ENCODE data around the gene PPP1R10. TPM values are rescaled to one million over a fixed set of nuclear protein-coding genes. Genes with fewer than 3 reads are reported as not detected.
A peak's percentile ranks its signal among the peaks of the same experiment; 100 is the strongest.
"Not testable (repeated sequence)": the region's sequence is repeated elsewhere in the genome, so short reads cannot be mapped to it uniquely, and the experiment has no call there.

Gene PPP1R10
- total RNA-seq, 1 donor from 2014 or later: 20.4 TPM

DNA sequence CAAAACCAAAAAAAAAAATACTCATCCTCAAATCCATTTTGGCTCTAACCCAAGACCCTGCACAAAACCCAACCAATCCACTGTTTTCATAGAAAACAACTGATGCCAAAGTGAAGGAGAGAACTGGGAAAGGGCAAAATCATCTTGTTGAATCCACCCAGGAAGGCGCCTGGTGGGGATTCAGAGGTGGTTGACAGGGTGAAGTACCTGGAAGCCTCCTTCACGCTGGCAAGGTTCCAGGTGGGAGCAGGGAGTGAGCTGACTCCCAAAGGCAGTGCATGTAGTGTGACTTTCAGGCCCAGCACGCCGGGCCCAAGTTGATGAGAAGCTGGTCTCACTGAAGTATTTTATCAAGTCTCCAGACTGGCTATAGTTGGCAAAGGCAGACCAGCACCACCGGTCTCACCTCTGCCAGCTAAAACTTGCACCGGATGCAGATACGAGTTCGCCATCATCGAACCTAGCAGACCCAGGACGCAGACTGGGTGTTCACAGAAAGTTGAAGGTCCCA is 16.5 kb downstream of the PPP1R10 start:
- Histone ChIP-seq H3K36me3 (ENCODE audit: control insufficient read depth in 3 of 3, insufficient read depth in 3 of 3, low read length in 3 of 3) (peaks cover 48 to 50% (median 49%) of the 10 kb centered on the region in 3 donors), H3K27me3 (ENCODE audit: control insufficient read depth in 3 of 3, insufficient read depth in 3 of 3, low read length in 3 of 3) (no peaks in the 10 kb centered on the region)

DNA sequence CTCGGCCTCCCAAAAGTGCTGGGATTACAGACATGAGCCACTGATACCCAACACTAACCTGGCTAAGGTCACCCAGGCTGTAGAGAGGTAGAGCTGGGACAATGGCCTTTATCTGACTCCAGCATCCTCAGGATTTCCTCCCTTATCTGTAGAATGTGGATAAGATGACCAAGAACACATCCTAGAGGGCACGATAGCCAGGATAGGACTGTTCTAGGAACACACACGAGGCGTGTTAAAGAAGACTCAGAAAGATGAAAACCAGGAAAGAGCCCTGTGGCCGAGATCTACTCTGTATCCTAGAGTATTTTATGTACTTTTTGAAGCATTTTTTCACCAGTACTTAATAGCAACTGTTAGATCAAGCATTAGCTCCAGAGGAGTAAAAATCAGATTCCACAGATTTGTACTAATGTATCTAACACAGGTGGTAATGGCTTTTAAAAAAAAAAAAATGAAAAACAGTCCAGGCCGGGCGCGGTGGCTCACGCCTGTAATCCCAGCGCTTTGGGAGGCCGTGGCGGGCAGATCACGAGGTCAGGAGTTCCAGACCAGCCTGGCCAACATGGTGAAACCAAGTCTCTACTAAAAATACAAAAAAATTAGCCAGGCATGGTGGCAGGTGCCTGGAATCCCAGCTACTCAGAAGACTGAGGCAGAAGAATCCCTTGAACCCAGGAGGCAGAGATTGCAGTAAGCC is 17.3 kb downstream of the PPP1R10 start:
- Histone ChIP-seq H3K27ac (ENCODE audit: low read depth, low read length) (no peak overlapping the region), H3K4me3 (ENCODE audit: low read length in 3 of 3) (no peak overlapping the region), H3K36me3 (ENCODE audit: control insufficient read depth in 3 of 3, insufficient read depth in 3 of 3, low read length in 3 of 3) (peaks cover 41 to 44% (median 43%) of the 10 kb centered on the region in 3 donors)

More for the DNA sequence above, 16.5 kb downstream of the PPP1R10 start:
- H3K4me1 ChIP-seq (ENCODE audit: control insufficient read depth in 3 of 3, insufficient read depth in 3 of 3, low read length in 3 of 3): no peaks in the 10 kb centered on the region
- no peaks in the 10 kb centered on the region for H3K9me3 ChIP-seq (ENCODE audit: control insufficient read depth in 3 of 3, low read length in 3 of 3)
- H3K4me3 ChIP-seq (ENCODE audit: low read length in 3 of 3): no peak overlapping the region
- H3K27ac ChIP-seq (ENCODE audit: low read depth, low read length): no peak overlapping the region
- H3K9ac ChIP-seq (ENCODE audit: low read depth in 1 of 3, low read length in 3 of 3): no peak overlapping the region

DNA sequence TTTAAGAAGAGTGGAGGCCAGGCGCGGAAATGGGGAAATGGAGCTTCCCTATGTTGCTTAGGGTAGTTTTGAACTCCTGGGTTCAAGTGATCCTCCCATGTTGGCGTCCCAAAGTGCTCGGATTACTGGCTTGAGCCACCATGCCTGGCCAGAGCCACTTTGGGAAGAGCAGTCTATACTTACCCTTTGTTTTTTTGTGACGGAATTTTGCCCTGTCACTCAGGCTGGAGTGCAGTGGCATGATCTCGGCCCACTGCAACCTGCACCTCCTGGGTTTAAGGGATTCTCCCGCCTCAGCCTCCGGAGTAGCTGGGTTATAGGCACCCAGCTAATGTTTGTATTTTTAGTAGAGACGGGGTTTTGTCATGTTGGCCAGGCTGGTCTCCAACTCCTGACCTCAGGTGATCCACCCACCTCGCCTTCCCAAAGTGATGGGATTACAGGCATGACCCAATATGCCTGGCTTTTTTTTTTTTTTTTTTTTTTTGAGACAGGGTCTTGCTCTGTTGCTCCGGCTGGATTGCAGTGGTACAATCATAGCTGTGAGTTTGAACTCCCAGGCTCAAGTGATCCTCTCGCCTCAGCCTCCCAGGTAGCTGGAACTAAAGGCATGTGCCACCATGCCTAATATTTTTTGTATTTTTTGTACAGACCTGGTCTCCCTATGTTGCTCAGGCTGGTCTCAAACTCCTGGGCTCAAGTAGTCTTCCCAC is 18.0 kb downstream of the PPP1R10 start:
- H3K4me3 ChIP-seq (ENCODE audit: low read length in 3 of 3): no peak overlapping the region
- H3K27ac ChIP-seq (ENCODE audit: low read depth, low read length): no peak overlapping the region
- H3K9me3 ChIP-seq (ENCODE audit: control insufficient read depth in 3 of 3, low read length in 3 of 3): no peaks in the 10 kb centered on the region
- H3K4me1 ChIP-seq (ENCODE audit: control insufficient read depth in 3 of 3, insufficient read depth in 3 of 3, low read length in 3 of 3): no peaks in the 10 kb centered on the region
- H3K9ac ChIP-seq (ENCODE audit: low read depth in 1 of 3, low read length in 3 of 3): no peak overlapping the region
- no peaks in the 10 kb centered on the region for H3K27me3 ChIP-seq (ENCODE audit: control insufficient read depth in 3 of 3, insufficient read depth in 3 of 3, low read length in 3 of 3)
- H3K36me3 ChIP-seq (ENCODE audit: control insufficient read depth in 3 of 3, insufficient read depth in 3 of 3, low read length in 3 of 3): peaks cover 34 to 44% (median 43%) of the 10 kb centered on the region in 3 donors

More for the DNA sequence above, 17.3 kb downstream of the PPP1R10 start:
- Histone ChIP-seq H3K9ac (ENCODE audit: low read depth in 1 of 3, low read length in 3 of 3) (no peak overlapping the region), H3K4me1 (ENCODE audit: control insufficient read depth in 3 of 3, insufficient read depth in 3 of 3, low read length in 3 of 3) (no peaks in the 10 kb centered on the region), H3K9me3 (ENCODE audit: control insufficient read depth in 3 of 3, low read length in 3 of 3) (no peaks in the 10 kb centered on the region), H3K27me3 (ENCODE audit: control insufficient read depth in 3 of 3, insufficient read depth in 3 of 3, low read length in 3 of 3) (no peaks in the 10 kb centered on the region)

DNA sequence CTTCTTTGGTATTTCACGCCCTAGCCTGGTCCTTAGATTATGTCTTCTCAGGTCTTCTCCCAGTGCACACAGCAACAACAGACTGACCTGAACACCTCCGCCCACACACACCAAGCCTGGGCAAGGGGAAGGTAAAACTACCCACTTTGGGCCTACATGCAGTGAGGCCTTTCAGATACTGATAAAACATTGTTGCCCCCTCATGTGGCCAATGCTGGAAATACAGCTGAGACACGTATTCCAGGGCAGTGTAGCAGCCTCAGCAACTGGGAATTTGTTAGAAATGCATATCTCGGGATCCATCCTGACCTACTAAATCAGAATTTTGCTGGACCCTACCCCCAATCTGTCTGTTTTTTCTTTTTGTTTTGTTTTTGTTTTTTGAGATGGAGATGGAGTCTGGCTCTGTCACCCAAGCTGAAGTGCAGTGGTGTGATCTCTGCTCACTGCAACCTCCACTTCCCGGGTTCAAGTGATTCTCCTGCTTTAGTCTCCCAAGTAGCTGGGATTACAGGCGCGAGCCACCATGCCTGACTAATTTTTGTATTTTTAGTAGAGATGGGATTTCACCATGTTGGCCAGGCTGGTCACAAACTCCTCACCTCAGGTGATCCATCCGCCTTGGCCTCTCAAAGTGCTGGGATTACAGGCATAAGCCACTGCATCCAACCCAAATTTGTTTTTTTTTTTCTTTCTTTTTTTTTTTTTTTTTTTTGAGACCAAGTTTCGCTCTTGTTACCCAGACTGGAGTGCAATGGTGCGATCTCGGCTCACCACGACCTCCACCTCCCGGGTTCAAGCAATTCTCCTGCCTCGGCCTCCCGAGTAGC is 19.5 kb downstream of the PPP1R10 start:
- H3K4me3 ChIP-seq (ENCODE audit: low read length in 3 of 3); H3K27ac ChIP-seq (ENCODE audit: low read depth, low read length); H3K4me1 ChIP-seq (ENCODE audit: control insufficient read depth in 3 of 3, insufficient read depth in 3 of 3, low read length in 3 of 3); H3K9me3 ChIP-seq (ENCODE audit: control insufficient read depth in 3 of 3, low read length in 3 of 3); H3K27me3 ChIP-seq (ENCODE audit: control insufficient read depth in 3 of 3, insufficient read depth in 3 of 3, low read length in 3 of 3): not testable (repeated sequence)
- peaks cover 19 to 30% (median 30%) of the 10 kb centered on the region in 3 donors for H3K36me3 ChIP-seq (ENCODE audit: control insufficient read depth in 3 of 3, insufficient read depth in 3 of 3, low read length in 3 of 3)
- H3K9ac ChIP-seq (ENCODE audit: low read depth in 1 of 3, low read length in 3 of 3): peak overlapping the region in 1 of 3 donors; percentile 57

DNA sequence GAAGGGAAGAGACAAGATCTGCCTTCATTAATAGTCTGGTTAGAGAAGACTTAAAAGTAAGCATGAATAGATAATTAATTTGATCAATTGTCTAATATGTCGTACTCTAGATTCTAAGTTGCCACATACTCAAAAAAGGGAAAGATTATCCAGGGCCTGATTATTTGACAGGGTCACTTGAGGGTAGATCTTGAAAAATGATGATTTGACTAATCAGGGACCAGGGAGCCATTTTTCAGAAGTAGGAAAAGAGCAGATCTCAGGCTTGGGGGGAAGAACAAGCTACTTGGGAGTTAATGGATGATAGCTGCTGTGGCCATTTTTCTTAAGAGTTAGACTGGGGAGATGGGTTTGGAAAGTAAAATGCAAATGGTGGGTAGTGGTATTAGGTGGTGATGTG is 24.8 kb downstream of the PPP1R10 start:
- H3K9me3 ChIP-seq (ENCODE audit: control insufficient read depth in 3 of 3, low read length in 3 of 3): no peaks in the 10 kb centered on the region
- H3K4me3 ChIP-seq (ENCODE audit: low read length in 3 of 3): no peak overlapping the region
- peaks cover 0 to 6% (median 0%) of the 10 kb centered on the region in 3 donors for H3K4me1 ChIP-seq (ENCODE audit: control insufficient read depth in 3 of 3, insufficient read depth in 3 of 3, low read length in 3 of 3)
- peaks cover 21 to 48% (median 45%) of the 10 kb centered on the region in 3 donors for H3K36me3 ChIP-seq (ENCODE audit: control insufficient read depth in 3 of 3, insufficient read depth in 3 of 3, low read length in 3 of 3)
- no peaks in the 10 kb centered on the region for H3K27me3 ChIP-seq (ENCODE audit: control insufficient read depth in 3 of 3, insufficient read depth in 3 of 3, low read length in 3 of 3)
- no peak overlapping the region for H3K27ac ChIP-seq (ENCODE audit: low read depth, low read length)
- no peak overlapping the region for H3K9ac ChIP-seq (ENCODE audit: low read depth in 1 of 3, low read length in 3 of 3)

DNA sequence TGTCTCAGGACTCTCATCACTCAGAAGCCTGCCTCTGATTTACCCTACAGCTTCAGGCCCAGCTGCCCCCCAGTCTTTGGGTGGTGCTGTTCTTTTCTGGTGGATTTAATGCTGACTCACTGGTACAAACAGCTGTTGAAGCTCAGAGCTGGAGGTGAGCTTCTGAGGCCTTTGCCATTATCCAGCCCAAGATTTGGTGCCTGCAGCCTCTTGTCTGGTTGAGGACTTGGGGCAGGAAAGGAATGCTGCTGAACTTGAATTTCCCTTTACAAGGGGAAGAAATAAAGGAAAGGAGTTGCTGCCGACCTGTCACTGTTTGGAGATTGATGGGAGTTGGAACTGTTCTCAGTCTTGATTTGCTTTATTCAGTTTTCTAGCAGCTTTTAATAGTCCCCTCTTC is 26.0 kb downstream of the PPP1R10 start:
- Histone ChIP-seq H3K27me3 (ENCODE audit: control insufficient read depth in 3 of 3, insufficient read depth in 3 of 3, low read length in 3 of 3) (no peaks in the 10 kb centered on the region), H3K4me3 (ENCODE audit: low read length in 3 of 3) (no peak overlapping the region), H3K36me3 (ENCODE audit: control insufficient read depth in 3 of 3, insufficient read depth in 3 of 3, low read length in 3 of 3) (peaks cover 26 to 58% (median 55%) of the 10 kb centered on the region in 3 donors), H3K27ac (ENCODE audit: low read depth, low read length) (peak overlapping the region; percentile 36), H3K9me3 (ENCODE audit: control insufficient read depth in 3 of 3, low read length in 3 of 3) (no peaks in the 10 kb centered on the region), H3K4me1 (ENCODE audit: control insufficient read depth in 3 of 3, insufficient read depth in 3 of 3, low read length in 3 of 3) (peaks cover 0 to 6% (median 0%) of the 10 kb centered on the region in 3 donors), H3K9ac (ENCODE audit: low read depth in 1 of 3, low read length in 3 of 3) (peak overlapping the region in 1 of 3 donors; percentile 33)

- Histone ChIP-seq H3K27ac (ENCODE audit: low read depth, low read length) (peak overlapping the region; percentile 36), H3K4me1 (ENCODE audit: control insufficient read depth in 3 of 3, insufficient read depth in 3 of 3, low read length in 3 of 3) (peaks cover 0 to 6% (median 0%) of the 10 kb centered on the region in 3 donors), H3K27me3 (ENCODE audit: control insufficient read depth in 3 of 3, insufficient read depth in 3 of 3, low read length in 3 of 3) (no peaks in the 10 kb centered on the region), H3K9ac (ENCODE audit: low read depth in 1 of 3, low read length in 3 of 3) (peak overlapping the region in 1 of 3 donors; percentile 33), H3K9me3 (ENCODE audit: control insufficient read depth in 3 of 3, low read length in 3 of 3) (no peaks in the 10 kb centered on the region), H3K36me3 (ENCODE audit: control insufficient read depth in 3 of 3, insufficient read depth in 3 of 3, low read length in 3 of 3) (peaks cover 31 to 62% (median 60%) of the 10 kb centered on the region in 3 donors), H3K4me3 (ENCODE audit: low read length in 3 of 3) (no peak overlapping the region)
Observed at GRCh38 chr6:30590509-30590908, 26.5 kb downstream of the PPP1R10 start.

DNA sequence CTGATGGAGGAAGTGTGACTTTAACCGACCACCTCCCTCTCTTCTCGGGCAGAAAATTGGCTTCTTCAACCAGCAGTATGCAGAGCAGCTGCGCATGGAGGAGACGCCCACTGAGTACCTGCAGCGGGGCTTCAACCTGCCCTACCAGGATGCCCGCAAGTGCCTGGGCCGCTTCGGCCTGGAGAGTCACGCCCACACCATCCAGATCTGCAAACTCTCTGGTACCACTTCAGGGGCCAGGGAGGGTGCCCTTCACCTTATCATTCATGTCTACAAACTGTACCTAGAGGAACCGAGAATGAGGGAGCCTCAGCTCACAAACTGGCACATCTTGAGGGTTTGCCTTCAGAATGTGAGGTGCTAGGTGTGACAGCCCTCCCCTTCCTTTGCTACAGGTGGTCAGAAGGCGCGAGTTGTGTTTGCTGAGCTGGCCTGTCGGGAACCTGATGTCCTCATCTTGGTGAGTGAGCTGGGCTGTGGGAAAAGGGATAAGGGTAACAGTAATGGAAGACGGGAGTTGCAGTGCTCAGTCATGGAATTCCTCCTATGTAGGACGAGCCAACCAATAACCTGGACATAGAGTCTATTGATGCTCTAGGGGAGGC is 27.2 kb downstream of the PPP1R10 start:
- Histone ChIP-seq H3K4me3 (ENCODE audit: low read length in 3 of 3) (no peak overlapping the region), H3K27ac (ENCODE audit: low read depth, low read length) (no peak overlapping the region), H3K27me3 (ENCODE audit: control insufficient read depth in 3 of 3, insufficient read depth in 3 of 3, low read length in 3 of 3) (no peaks in the 10 kb centered on the region), H3K9ac (ENCODE audit: low read depth in 1 of 3, low read length in 3 of 3) (no peak overlapping the region), H3K4me1 (ENCODE audit: control insufficient read depth in 3 of 3, insufficient read depth in 3 of 3, low read length in 3 of 3) (peaks cover 0 to 6% (median 0%) of the 10 kb centered on the region in 3 donors), H3K36me3 (ENCODE audit: control insufficient read depth in 3 of 3, insufficient read depth in 3 of 3, low read length in 3 of 3) (peaks cover 38 to 68% (median 67%) of the 10 kb centered on the region in 3 donors), H3K9me3 (ENCODE audit: control insufficient read depth in 3 of 3, low read length in 3 of 3) (no peaks in the 10 kb centered on the region)

- H3K9me3 ChIP-seq (ENCODE audit: control insufficient read depth in 3 of 3, low read length in 3 of 3): no peaks in the 10 kb centered on the region
- H3K36me3 ChIP-seq (ENCODE audit: control insufficient read depth in 3 of 3, insufficient read depth in 3 of 3, low read length in 3 of 3): peaks cover 61 to 82% (median 77%) of the 10 kb centered on the region in 3 donors
- H3K4me1 ChIP-seq (ENCODE audit: control insufficient read depth in 3 of 3, insufficient read depth in 3 of 3, low read length in 3 of 3): no peaks in the 10 kb centered on the region
- H3K4me3 ChIP-seq (ENCODE audit: low read length in 3 of 3): no peak overlapping the region
- H3K9ac ChIP-seq (ENCODE audit: low read depth in 1 of 3, low read length in 3 of 3): no peak overlapping the region
- H3K27me3 ChIP-seq (ENCODE audit: control insufficient read depth in 3 of 3, insufficient read depth in 3 of 3, low read length in 3 of 3): no peaks in the 10 kb centered on the region
- H3K27ac ChIP-seq (ENCODE audit: low read depth, low read length): no peak overlapping the region
Observed at GRCh38 chr6:30583921-30584320, 33.1 kb downstream of the PPP1R10 start.

All from skeletal muscle tissue (tissue), 4 donors.